Upper lobe of left lung (tissue), 4 donors: Measurements from ENCODE around the gene LILRB5.

Source experiments
- CTCF ChIP-seq, 6 experiments: fragments of 450-650 bp in 4 of 6; fragments of 200-600 bp in 2 of 6; sonication (generic) in 2 of 6; IDR thresholded peaks; one replicate each; pipeline ENCODE4 v1.5.1; 2016 to 2019; ENCODE audit warnings: antibody characterized with exemption in 6 of 6
- POLR2AphosphoS5 ChIP-seq, 2 donors: sonication (generic); formaldehyde crosslinking; IDR thresholded peaks; one replicate each; pipeline ENCODE4 v1.5.1; 2017; ENCODE audit warnings: antibody characterized with exemption in 2 of 2

GRCh38 chr19:54252845-54253244 is 4.2 kb downstream of the LILRB5 start:
- no peak for TF ChIP-seq CTCF (IDR thresholded peaks at IDR 0.05)
- no peak for TF ChIP-seq POLR2AphosphoS5 (IDR thresholded peaks at IDR 0.05)
